Skin epidermis (tissue), 12 donors: Measurements from ENCODE around the gene ESPL1.

Experiments used
- H3K27ac ChIP-seq, 21 experiments: fragments of 200-600 bp; sonication (generic) in 11 of 21; one replicate each; pipeline ENCODE4 v1.5.0; 2020; ENCODE audit warnings: mild to moderate bottlenecking in 3 of 21, inconsistent platforms in 2 of 21, moderate library complexity in 2 of 21
- H3K4me3 ChIP-seq, 7 experiments: fragments of 200-600 bp; sonication (generic) in 2 of 7; one replicate each; pipeline ENCODE4 v1.5.0; 2020; ENCODE audit warnings: inconsistent platforms in 2 of 7, mild to moderate bottlenecking in 2 of 7, moderate library complexity in 1 of 7

The ESPL1 gene

GRCh38 chr12:53267999-53268629 lies at the start of gene ESPL1:
Gene ESPL1, plus strand, starts transcription at chr12:53268299. Its CDS starts 468 bp downstream, at chr12:53268767.
- Histone ChIP-seq H3K27ac (peak within 1 kb of the TSS in 19 of 21 experiments; percentile 12 to 76 (median 64)), H3K4me3 (peak within 1 kb of the TSS; percentile 39 to 83 (median 57))

GRCh38 chr12:53218551-53219291 lies 49.4 kb upstream of the ESPL1 start:
- H3K4me3 ChIP-seq: peak overlapping the region; percentile 63 to 87 (median 69)
- H3K27ac ChIP-seq: peak overlapping the region in 20 of 21 experiments; percentile 59 to 99 (median 94)

GRCh38 chr12:53219292-53219955 lies 48.7 kb upstream of the ESPL1 start:
- H3K27ac ChIP-seq: peak overlapping the region; percentile 13 to 99 (median 94)
- peak overlapping the region; percentile 63 to 87 (median 69) for H3K4me3 ChIP-seq

- H3K27ac ChIP-seq: peak overlapping the region; percentile 13 to 99 (median 94)
- peak overlapping the region; percentile 63 to 87 (median 69) for H3K4me3 ChIP-seq
These were observed 48.0 kb upstream of the ESPL1 start for GRCh38 chr12:53219956-53220693.

GRCh38 chr12:53220694-53221202 lies 47.4 kb upstream of the ESPL1 start:
- peak overlapping the region; percentile 63 to 87 (median 69) for H3K4me3 ChIP-seq
- H3K27ac ChIP-seq: peak overlapping the region; percentile 80 to 99 (median 94)

- peak overlapping the region; percentile 80 to 99 (median 94) for H3K27ac ChIP-seq
- H3K4me3 ChIP-seq: peak overlapping the region; percentile 63 to 87 (median 69)
These were observed 46.7 kb upstream of the ESPL1 start for GRCh38 chr12:53221203-53222080.

GRCh38 chr12:53222170-53222721 lies 45.9 kb upstream of the ESPL1 start:
- peak overlapping the region; percentile 63 to 87 (median 69) for H3K4me3 ChIP-seq
- H3K27ac ChIP-seq: peak overlapping the region; percentile 80 to 99 (median 94)

GRCh38 chr12:53222806-53223261 lies 45.3 kb upstream of the ESPL1 start:
- Histone ChIP-seq H3K4me3 (no peak overlapping the region), H3K27ac (peak overlapping the region in 20 of 21 experiments; percentile 70 to 99 (median 94))

GRCh38 chr12:53223389-53224060 lies 44.6 kb upstream of the ESPL1 start:
- Histone ChIP-seq H3K4me3 (peak overlapping the region in 1 of 7 experiments; percentile 20), H3K27ac (peak overlapping the region in 20 of 21 experiments; percentile 62 to 99 (median 94))

GRCh38 chr12:53224061-53224896 lies 43.8 kb upstream of the ESPL1 start:
- Histone ChIP-seq H3K4me3 (no peak overlapping the region), H3K27ac (peak overlapping the region in 20 of 21 experiments; percentile 62 to 99 (median 94))

GRCh38 chr12:53224897-53225634 lies 43.0 kb upstream of the ESPL1 start:
- H3K27ac ChIP-seq: peak overlapping the region in 20 of 21 experiments; percentile 18 to 99 (median 94)
- H3K4me3 ChIP-seq: no peak overlapping the region

- Histone ChIP-seq H3K4me3 (no peak overlapping the region), H3K27ac (peak overlapping the region in 19 of 21 experiments; percentile 43 to 99 (median 94))
These were observed 42.3 kb upstream of the ESPL1 start for GRCh38 chr12:53225635-53226424.

GRCh38 chr12:53226815-53227214 lies 41.3 kb upstream of the ESPL1 start:
- Histone ChIP-seq H3K27ac (peak overlapping the region in 13 of 21 experiments; percentile 8 to 99 (median 90)), H3K4me3 (no peak overlapping the region)

GRCh38 chr12:53227341-53227740 lies 40.8 kb upstream of the ESPL1 start:
- no peak overlapping the region for H3K4me3 ChIP-seq
- H3K27ac ChIP-seq: peak overlapping the region in 17 of 21 experiments; percentile 2 to 99 (median 68)

- H3K4me3 ChIP-seq: no peak overlapping the region
- peak overlapping the region in 17 of 21 experiments; percentile 3 to 99 (median 85) for H3K27ac ChIP-seq
These were observed 40.3 kb upstream of the ESPL1 start for GRCh38 chr12:53227836-53228235.
